Large intestine (tissue), 3 donors: ENCODE data around the gene FBXW10. TPM values are rescaled to one million over a fixed set of nuclear protein-coding genes. Genes with fewer than 3 reads are reported as not detected.
A peak's percentile ranks its signal among the peaks of the same experiment; 100 is the strongest.
"Not testable (repeated sequence)": the region's sequence is repeated elsewhere in the genome, so short reads cannot be mapped to it uniquely, and the experiment has no call there.

ENCODE experiments used
- DNase-seq, 2 donors: peaks; one replicate each; pipeline versions ENCODE4 v3.0.0 to v3.0.0-alpha.2; 2013
- H3K27ac ChIP-seq: one replicate; pipeline ENCODE4 v1.5.1; 2013; ENCODE audit warnings: low read length
- H3K27me3 ChIP-seq: 2 replicates; pipeline ENCODE4 v1.6.1; 2013; ENCODE audit warnings: low read length; ENCODE audit not compliant: control insufficient read depth, insufficient read depth
- H3K36me3 ChIP-seq: 2 replicates; pipeline ENCODE4 v1.6.1; 2013; ENCODE audit warnings: low read length; ENCODE audit not compliant: control insufficient read depth, insufficient read depth
- H3K4me1 ChIP-seq: one replicate; pipeline ENCODE4 v1.6.1; 2013; ENCODE audit warnings: low read length; ENCODE audit not compliant: control insufficient read depth, insufficient read depth
- H3K4me3 ChIP-seq: one replicate; pipeline ENCODE4 v1.5.1; 2013; ENCODE audit warnings: low read length
- H3K9me3 ChIP-seq: one replicate; pipeline ENCODE4 v1.6.1; 2013; ENCODE audit warnings: mild to moderate bottlenecking, low read depth, low read length, moderate library complexity; ENCODE audit not compliant: control insufficient read depth
- WGBS: methylation state at CpG from one replicate; pipeline ENCODE4 v1.1.5; 2013; ENCODE audit warnings: low lambda C conversion rate; ENCODE audit not compliant: insufficient coverage; 5-methylcytosine and 5-hydroxymethylcytosine counted together
- polyA plus RNA-seq: library from polyadenylated mRNA; unstranded; fragments of 120-200 nt; gene quantifications from one replicate; pipeline ENCODE4 v1.2.1, GENCODE V29; 2013

The FBXW10 gene
- polyA plus RNA-seq, 1 donor = 1.1 TPM

DNA sequence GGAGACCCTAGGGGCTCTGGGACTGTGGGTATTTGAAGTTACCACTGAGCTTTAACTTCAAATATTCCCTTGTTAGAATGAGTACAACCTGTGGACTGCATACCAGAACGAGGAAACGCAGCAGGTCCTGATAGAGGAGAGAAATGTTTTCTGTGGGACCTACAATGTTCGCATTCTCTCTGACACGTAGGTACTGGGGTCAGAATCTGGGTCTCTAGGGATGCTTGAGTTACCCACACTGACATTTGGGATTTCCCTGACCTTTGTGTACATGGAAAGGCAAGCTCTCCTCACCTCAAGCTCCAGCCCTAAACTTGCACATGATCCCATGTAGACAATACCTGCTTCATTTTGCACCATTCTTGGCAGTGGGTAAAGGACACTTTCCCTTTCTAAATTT lies 12.1 kb downstream of the FBXW10 start:
- no CpG with 5 or more reads among the region's 4 CpGs for WGBS
- not testable (repeated sequence) for H3K9me3 ChIP-seq, H3K4me3 ChIP-seq, H3K4me1 ChIP-seq, H3K27me3 ChIP-seq, DNase-seq, H3K36me3 ChIP-seq, H3K27ac ChIP-seq

DNA sequence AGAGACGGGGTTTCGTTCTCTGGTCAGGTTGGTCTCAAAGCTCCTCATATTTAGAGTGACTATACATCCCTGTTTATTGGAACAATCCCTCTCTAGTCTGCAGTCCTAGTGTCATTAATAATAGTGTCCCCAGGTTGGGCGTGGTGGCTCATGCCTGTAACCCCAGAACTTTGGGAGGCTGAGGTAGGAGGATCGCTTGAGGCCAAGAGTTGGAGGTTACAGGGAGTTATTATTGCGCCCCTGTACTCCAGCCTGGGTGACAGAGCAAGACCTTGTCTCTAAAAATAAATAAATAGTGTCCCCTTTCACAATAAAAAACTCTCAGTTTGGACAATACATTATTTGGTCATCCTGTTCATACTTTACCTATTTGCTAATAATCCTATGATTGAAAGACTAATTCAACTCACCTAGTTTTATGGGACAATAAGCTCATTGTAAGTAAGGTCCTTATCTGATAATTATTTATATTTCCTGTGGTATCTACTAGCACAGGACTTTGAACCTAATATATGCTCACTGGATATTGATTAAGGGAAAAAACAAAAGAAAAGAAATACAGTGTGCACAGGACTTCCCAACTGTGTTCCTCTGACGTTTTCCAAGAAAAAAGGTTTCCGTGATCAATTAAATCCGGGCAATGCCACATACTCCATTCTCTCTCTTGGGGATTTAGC lies 13.7 kb downstream of the FBXW10 start:
- no CpG with 5 or more reads among the region's 8 CpGs for WGBS
- H3K9me3 ChIP-seq, DNase-seq, H3K4me1 ChIP-seq, H3K36me3 ChIP-seq, H3K4me3 ChIP-seq, H3K27me3 ChIP-seq, H3K27ac ChIP-seq: not testable (repeated sequence)

DNA sequence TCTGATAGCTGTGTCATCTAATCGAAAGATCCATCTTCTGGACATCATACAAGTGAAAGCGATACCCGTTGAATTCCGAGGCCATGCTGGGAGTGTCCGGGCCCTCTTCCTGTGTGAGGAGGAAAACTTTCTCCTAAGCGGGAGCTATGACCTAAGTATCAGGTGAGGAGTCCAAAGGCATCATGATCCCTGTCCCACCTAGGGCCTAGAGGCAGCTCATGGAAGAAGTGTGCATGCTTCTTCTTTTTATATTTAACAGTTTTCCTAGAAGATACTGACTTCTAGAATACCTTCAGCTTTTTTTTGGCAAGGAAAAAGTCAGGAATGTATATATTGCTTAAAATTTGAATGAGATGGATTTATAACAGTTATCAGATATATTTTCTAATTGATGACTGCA lies 14.5 kb downstream of the FBXW10 start:
- not testable (repeated sequence) for H3K4me3 ChIP-seq, H3K36me3 ChIP-seq, H3K4me1 ChIP-seq, H3K9me3 ChIP-seq, H3K27me3 ChIP-seq, H3K27ac ChIP-seq
- DNase-seq = peak in 1 of 2 donors; percentile 51
- WGBS = no CpG with 5 or more reads among the region's 6 CpGs

DNA sequence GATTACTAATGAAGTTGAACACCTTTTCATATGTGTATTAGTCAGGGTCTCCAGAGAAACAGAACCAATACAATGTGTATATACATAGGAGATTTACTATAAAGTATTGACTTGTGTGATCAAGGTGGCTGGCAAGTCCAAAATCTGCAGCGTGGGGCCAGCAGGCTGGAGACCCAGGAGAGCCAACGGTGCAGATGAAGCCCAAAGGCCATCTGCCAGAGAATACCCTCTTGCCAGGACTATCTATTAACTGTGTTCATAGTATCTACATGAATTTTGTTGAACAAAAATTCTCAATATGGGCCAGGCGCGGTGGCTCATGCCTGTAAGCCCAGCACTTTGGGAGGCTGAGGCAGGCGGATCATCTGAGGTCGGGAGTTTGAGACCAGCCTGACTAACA lies 16.4 kb downstream of the FBXW10 start:
- WGBS = no CpG with 5 or more reads among the region's 6 CpGs
- not testable (repeated sequence) for H3K9me3 ChIP-seq, H3K4me3 ChIP-seq, H3K36me3 ChIP-seq, DNase-seq, H3K27me3 ChIP-seq, H3K27ac ChIP-seq, H3K4me1 ChIP-seq

DNA sequence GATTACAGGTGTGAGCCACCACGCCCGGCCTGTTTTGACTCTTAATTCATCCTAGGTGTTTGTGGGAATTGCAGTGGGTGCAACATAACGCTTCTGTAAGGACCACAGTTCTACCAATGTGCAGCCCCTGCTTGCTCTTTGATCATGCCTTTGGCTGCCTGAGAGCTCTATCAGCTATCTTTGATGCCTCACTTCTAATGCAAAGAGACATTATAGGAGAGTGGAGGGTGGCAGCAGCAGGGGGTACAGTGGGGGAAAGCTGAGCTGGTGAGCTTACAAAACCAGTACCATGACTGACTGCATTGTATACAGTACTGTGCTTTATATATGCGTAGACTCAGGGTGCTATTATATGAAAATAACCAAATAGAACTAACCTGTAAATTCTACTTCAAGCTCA lies 26.7 kb downstream of the FBXW10 start:
- H3K27ac ChIP-seq, H3K9me3 ChIP-seq, H3K4me3 ChIP-seq, H3K27me3 ChIP-seq, H3K4me1 ChIP-seq, DNase-seq, H3K36me3 ChIP-seq: not testable (repeated sequence)
- no CpG with 5 or more reads among the region's 4 CpGs for WGBS

DNA sequence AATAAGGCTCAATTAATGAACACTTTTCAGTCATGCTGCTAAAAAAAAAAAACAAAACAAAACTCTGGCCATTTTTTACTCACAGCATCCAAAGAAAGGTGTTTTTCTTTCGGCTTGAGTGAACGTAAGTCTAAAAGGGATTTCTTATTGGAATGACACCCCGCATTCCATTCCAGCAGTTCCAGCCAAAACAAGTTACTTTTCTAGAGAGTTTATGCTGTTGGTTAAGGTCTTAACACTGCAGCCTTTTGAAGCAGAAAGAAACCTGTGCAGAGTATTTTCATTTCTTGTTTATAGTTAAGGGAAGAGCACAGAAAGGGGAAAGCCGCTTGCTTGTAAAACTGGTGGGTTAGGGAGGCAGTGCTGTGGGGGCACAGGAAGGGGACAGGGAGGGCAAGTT lies 27.2 kb downstream of the FBXW10 start:
- not testable (repeated sequence) for DNase-seq, H3K4me3 ChIP-seq, H3K9me3 ChIP-seq, H3K27me3 ChIP-seq, H3K4me1 ChIP-seq, H3K27ac ChIP-seq, H3K36me3 ChIP-seq
- no CpG with 5 or more reads among the region's 4 CpGs for WGBS

DNA sequence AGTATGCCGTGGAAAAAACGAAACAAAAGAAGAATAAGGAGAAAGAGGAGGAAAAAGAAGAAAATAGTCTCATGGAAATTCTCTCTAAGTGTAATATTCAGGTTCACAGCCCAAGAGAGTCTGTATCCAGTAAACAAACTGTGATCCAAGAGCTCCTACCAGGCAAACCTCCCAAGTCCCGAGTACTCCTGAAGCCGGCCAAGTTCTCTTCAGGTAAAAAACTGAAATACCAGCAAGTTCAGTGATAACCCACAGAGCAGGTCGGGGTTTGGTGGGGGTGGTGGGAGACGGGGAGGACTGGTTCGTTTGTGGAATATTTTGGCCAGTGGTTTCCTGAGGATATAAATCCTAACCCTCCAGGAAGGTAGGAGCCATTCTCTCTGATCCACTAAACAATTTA lies 28.6 kb downstream of the FBXW10 start:
- no peak overlapping the region for H3K4me3 ChIP-seq
- H3K36me3 ChIP-seq = no peaks in the 10 kb centered on the region
- no peaks in the 10 kb centered on the region for H3K9me3 ChIP-seq
- H3K27me3 ChIP-seq = no peaks in the 10 kb centered on the region
- 80% methylated on average over 1 of the region's 7 CpGs for WGBS
- H3K27ac ChIP-seq = no peak overlapping the region
- no peak for DNase-seq
- H3K4me1 ChIP-seq = no peaks in the 10 kb centered on the region

DNA sequence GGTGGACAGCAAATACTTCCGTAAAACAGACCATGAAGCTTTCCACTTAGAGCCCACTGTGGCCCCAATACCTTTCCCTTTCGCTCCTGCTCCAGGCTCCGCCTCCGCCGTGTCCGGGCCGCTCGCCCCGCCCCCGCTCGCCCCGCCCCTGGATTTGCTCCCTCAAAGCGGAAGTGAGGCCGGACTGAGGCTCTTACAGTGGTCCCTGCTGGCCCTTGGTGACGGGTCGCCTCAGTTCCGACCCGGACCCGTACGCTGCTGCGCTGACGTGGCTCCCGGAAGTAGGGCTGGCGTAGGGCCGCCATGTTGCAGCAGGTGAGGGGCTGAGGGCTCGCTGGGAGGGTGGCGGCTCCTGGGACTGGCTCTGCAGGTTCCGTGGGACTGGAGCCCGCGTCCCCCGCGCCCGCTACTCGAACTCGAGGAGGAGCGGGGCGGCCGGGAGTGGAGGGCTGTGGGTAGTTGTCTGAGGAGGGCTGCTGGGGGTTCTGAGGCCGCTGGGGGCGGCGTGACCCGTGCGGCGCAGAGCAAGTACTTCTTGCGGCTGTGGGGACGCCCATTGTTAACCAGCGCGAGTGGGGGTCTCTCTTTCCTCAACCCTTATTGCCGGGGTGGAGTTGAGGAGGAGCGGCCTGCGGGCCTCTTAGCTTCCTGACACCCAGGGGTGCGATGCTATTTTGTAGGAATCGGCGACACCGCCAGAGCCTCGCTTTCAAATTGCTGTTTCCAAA lies 37.3 kb downstream of the FBXW10 start, which contains the start of gene TVP23B:
Gene TVP23B (plus strand): TSS at position 193 of the 728 bp plus-strand sequence. CDS start 111 bp downstream, at position 304.
- peak; percentile 95 for DNase-seq
- H3K9me3 ChIP-seq, H3K4me1 ChIP-seq, H3K36me3 ChIP-seq, H3K27me3 ChIP-seq: not testable (repeated sequence)
- peak within 1 kb of the TSS; percentile 75 for H3K27ac ChIP-seq
- H3K4me3 ChIP-seq = peak within 1 kb of the TSS; percentile 70
- no CpG with 5 or more reads among the region's 56 CpGs for WGBS

DNA sequence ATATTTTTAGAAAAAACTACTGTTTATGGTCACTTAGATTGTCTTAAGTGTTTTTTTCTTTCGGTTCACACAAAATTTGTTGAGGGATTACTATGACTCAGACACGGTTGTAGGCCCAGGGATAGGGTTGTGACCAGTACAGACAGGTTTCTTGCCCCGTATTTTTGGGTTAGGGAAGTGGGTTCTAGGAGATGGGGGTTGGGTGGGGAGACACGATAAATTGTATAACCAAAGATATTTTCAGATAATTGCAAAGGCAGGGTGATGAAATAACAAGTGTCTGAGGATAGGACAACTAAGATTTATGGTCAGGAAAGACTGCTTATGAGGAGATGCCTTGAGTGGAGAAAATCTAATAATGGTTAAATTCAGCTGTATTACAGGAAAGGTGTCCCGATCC lies 38.0 kb downstream of the FBXW10 start:
- no CpG with 5 or more reads among the region's 5 CpGs for WGBS
- H3K27me3 ChIP-seq, H3K27ac ChIP-seq, H3K4me1 ChIP-seq, H3K9me3 ChIP-seq, H3K36me3 ChIP-seq, DNase-seq: not testable (repeated sequence)
- H3K4me3 ChIP-seq = peak overlapping the region; percentile 70

DNA sequence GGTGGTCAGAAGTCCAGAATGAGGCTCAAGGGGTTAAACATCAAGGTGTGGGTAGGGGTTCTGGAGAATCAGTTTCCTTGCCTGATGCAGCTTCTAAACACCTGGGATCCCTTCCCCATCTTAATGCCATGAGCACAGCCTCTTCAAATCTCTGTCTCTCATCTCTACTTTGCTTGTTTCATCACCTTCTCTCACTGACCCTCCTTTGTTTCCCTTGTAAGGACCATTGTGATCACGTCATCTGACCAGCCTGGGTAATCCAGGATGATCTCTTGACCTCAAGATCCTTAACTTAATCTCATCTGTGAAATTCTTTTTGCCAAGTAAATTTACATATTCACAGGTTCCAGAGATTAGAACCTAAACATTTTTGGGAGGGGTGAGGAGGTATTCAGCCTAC lies 42.1 kb downstream of the FBXW10 start:
- no CpG with 5 or more reads among the region's 1 CpG for WGBS
- not testable (repeated sequence) for H3K27me3 ChIP-seq, H3K4me1 ChIP-seq, DNase-seq, H3K9me3 ChIP-seq, H3K36me3 ChIP-seq, H3K27ac ChIP-seq, H3K4me3 ChIP-seq

DNA sequence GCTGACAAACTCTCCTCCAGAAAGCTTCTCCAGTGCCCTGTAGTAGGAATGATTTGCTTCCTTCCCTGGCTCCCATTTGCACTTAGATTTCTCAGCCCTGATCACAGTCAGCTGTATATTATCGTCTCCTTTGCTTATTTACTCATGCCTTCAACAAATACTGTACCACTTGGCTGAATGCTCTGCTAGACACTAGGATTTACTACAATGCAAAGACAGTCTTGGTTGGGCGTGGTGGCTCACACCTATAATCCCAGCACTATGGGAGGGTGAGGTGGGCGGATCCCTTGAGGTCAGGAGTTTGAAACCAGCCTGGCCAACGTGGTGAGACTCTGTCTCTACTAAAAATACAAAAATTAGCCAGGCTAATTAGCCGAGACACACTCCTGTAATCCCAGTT lies 43.0 kb downstream of the FBXW10 start:
- not testable (repeated sequence) for DNase-seq, H3K4me1 ChIP-seq

More for the DNA sequence above, 43.0 kb downstream of the FBXW10 start:
- H3K9me3 ChIP-seq, H3K27ac ChIP-seq, H3K36me3 ChIP-seq, H3K4me3 ChIP-seq, H3K27me3 ChIP-seq: not testable (repeated sequence)
- no CpG with 5 or more reads among the region's 5 CpGs for WGBS
